Stimulated activated CD8-positive, alpha-beta memory T cell treated with anti-CD3 and anti-CD28 coated beads, Interleukin-15, amount 100 ng/mL, for 4 hours (primary cell): Measurements from ENCODE around the gene FOCAD.

Experiments
- DNase-seq, 2 donors: peaks; one replicate each; pipeline ENCODE4 v3.0.0-alpha.2; 2020; ENCODE audit warnings: low read depth in 2 of 2

The FOCAD gene, protein sequence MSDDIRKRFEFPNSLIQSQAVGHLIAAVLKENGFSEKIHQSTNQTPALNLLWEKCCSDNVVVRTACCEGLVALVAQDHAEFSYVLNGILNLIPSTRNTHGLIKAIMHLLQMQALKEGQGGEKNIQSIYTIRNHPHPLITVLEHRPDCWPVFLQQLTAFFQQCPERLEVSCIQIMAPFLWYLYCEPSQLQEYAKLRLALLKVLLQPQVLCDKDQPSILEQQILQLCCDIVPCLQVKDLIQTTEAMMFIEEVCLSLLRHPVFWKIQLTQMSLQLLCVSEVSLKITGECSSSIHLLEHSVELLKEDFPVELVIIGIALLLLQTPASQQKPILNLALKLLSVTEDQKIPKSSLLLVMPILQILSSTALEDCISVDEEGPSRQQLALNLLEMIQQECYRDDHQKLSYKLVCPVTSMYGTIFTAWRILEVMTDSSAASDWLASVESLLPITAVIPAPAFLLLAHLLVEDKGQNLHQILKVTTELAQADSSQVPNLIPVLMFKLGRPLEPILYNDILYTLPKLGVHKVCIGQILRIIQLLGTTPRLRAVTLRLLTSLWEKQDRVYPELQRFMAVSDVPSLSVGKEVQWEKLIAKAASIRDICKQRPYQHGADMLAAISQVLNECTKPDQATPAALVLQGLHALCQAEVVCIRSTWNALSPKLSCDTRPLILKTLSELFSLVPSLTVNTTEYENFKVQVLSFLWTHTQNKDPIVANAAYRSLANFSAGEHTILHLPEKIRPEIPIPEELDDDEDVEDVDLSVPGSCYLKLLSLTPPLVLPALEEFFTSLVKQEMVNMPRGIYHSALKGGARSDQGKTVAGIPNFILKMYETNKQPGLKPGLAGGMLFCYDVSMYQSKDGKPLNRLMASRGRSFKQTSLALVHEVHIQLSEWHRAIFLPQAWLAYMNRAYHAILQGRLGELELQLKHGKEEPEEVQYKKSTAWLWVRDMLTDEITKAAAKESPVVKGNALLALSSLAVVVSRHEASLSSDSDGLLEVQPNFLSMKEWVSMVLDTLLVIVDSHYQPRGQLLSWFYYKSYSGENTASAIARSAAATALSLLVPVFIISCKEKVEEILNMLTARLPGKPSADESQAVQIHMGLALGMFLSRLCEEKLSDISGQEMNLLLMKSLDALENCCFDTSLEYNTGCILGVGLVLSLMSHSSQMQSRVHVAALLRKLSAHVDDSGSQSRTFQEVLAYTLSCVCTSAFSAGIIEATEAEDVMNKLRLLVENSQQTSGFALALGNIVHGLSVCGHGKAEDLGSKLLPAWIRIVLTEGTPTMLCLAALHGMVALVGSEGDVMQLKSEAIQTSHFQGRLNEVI (N-terminal part only)

DNA sequence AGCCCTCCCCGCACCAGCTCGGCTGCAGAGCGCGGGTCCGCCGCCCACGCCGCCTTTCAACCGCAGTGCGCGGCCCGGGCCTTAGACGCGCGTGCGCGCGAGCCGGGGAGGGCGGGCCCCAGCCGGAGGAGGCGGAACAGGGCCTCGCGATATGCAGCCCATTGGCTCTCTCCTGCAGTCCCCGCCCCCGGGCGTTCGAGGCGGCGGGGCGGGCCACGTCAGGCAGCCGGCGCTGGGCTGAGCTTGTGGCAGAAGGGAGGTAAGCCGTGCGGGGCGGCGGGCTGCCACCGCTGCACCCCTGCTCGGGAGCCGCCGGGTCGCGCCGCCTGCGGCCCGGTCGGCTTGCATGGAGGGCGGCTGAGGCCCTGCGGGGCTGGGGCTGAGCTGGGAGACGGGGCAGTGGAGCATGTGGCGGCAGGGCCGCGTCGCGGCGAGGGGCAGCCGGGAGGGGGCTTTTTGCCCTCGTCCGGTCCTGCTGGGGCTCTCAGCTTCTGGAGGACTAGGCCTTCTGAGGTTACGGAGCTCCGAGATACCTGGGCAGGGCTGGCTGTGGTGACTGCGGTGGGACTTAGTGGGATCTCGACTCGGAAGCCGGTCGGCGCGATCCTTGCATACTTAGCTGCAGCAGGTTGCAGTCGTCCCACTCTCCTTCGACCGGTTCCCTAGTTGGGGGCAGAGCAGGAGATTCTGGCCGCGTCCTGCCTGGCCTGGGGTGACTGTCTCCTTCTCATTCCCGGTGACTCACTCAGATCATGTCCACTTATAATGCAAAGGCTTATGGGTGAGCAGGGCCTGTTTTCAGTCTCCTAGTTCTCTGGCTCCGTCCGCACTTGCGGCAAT lies at the start of gene FOCAD:
Gene FOCAD, plus strand, starts transcription at position 225 of the 840 bp plus-strand sequence. CDS start 31,095 bp downstream, outside the sequence.
- DNase-seq = peak; percentile 88 to 93

DNA sequence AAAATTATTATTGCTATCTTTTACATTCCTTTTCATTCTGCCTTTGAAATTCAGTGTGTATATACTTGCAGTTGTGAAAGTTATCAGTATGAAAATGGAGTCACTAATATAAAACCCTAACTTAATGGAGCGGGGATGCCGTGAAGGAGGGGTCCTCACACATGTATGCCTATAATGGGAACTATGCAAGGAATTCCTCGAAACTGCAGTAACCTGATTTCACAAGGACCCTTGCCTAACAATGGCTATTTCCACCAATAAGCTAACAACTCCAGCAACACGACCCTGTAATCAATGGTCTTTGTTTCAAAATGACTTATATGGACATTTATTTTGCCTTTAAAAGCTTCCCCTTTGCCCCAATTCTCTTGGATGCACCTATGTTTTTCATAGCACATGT lies 49.2 kb upstream of the FOCAD start:
- DNase-seq = no peak

DNA sequence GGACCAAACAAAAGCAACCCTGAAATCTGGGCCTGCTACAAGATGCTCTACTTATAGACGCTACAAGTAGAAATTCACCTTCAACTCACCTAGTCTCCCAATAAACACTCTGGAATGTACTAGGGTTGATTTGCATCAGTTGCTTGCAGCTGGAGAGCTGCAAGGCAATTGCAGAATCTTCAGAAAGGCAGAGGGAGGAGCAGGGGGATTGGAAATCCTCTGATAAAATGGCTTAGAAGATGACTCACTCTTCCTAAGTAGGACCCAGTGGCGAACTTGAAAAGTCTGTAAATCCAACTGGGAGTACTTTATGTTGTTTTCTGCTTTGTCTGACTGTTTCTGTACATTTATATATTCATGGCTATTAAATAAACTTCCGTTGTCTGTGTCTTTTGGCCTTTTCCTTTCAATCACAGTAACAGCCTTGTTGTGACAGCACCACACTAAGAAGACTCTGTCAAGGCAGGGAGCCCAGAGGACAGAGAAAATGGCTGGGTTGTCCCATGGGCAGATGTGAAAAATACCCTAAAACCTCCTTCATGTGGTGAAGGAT lies 47.1 kb upstream of the FOCAD start:
- DNase-seq = no peak

DNA sequence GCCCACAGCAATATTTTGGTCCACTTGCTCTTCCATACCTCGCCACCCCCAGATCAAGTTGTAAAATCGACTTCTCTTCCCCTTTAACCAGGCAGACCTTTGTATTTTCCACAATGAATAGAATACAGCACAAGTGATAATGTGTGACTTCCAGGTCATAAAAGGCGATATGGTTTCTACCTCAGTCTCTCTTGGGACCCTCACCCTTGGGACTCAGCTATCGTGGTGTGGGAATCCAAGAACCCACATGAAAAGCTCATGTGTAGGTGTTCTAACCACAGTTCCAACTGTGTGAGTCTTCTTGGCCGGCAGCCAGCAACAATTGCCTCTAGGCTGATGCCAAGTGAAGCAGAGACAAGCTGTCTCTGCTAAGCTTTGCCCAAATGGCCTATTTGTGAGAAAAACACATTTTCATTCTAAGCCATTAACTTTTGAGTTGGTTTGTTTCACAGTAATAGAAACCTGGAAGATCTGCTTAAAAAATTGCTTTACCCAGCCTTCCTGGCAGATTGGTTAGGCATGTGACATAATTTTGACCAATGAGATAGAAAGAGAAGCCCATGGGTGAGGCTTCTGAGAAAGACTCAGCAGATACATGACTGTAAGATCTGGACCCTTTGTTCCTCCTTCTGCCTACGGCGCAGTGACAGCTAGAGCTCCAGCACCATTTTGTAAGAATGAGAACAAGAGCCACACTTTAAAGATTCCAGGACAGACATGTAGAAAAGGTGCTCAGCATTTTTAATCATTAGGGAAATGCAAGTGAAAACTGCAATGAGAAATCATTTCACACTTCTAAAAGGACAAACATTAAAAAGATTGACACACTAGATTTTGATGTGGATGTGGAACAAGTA lies 43.5 kb upstream of the FOCAD start:
- DNase-seq = peak in 1 of 2 donors; percentile 64

DNA sequence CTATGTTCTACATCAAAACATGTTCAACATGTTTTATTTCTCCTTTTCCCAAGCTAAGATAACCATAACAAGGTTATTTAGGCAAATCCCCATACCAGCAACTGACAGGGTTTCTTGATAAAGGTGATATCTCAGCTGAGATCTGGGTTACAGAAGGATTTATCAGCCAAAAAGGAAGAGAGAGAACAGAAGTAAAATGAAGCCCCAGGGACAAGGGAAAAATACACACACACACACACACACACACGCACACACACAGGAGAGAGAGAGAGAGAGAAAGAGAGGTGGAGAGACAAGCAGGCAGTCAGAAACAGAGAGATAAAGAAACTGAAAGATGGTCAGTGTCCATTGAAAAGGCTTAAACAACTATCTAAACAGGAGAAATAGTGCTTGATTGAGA lies 42.0 kb upstream of the FOCAD start:
- DNase-seq = no peak

DNA sequence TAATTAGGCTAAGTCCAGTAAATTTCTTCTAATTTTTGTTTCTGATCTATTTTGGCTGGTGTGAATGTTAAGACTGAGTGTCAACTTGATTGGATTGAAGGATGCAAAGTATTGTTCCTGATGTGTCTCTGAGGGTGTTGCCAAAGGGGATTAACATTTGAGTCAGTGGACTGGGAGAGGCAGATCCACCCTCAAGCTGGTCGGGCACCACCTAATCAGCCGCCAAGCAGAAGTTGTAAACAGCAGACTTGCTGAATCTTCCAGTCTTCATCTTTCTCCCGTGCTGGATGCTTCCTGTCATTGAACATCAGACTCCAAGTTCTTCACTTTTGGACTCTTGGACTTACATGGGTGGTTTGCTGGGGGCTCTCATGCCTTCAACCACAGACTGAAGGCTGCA lies 40.4 kb upstream of the FOCAD start:
- no peak for DNase-seq

DNA sequence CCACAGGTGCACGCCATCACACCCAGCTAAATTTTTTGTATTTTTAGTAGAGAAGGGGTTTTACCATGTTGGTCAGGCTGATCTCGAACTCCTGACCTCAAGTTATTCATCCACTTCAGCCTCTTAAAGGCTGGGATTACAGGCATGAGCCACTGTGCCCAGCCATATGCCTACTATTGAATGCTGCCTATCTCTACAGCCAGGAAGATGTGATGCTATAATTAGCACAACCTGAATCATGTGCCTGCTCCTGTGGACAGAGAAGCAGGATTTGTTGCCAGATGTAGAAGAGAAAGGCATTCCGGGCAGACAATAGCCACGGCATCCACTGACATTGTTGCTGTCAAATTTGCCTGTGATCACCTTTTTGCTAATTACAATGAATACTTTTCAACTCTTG lies 37.4 kb upstream of the FOCAD start:
- no peak for DNase-seq

DNA sequence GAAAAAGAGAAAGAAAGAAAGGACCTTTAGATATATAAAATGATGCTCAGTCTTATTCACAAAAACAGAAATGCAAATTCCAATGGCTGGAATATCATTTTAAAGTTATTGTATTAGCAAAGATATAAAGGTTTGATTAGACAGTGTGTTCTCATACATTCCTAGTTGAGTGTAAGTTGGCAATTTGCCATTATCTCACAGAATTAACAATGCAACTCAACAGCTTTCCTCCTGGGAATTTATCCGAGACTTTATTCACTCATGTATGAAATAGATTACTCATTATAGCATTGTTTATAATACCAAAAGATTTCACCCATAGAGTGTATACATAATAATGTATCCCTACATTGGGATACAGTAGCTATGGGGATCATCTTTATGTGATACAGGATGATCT lies 34.7 kb upstream of the FOCAD start:
- no peak for DNase-seq

DNA sequence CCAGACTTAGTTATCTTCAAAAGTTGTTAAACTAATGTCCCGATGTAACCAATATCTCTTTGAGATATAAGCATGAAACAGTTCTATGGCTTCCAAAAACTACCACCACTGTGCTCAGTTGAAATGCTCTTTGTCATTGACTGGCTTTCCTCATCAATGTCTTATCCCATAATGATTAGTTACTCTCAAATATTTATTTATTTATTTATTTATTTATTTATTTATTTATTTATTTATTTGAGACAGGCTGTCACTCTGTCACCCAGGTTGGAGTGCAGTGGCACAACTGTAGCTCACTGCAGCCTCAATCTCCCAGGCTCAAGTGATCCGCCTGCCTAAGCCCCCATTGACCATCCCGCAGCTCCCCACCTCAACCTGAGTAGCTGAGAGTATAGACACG lies 33.7 kb upstream of the FOCAD start:
- DNase-seq = no peak

DNA sequence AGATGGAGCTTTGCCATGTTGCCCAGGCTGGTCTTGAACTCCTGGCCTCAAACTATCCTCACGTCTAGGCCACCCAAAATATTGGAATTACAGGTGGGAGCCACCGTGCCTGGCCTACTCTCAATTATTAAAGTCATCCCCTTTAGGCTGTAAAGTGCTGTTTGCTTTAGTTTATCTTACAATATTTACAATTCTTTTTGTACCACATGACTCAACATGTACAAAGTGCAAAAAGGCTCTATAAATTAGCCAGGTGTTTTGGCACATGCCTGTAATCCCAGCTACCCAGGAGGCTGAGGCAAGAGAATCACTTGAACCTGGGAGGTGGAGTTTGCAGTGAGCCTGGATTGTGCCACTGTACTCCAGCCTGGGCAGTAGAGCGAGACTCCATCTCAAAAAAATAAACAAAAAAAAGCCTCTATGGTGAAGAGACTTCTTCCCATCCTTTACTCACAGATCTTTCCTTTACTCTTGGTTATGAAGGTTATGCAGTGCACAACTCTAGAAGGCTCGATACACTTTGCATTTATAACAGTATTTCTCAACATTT lies 33.2 kb upstream of the FOCAD start:
- DNase-seq = no peak

DNA sequence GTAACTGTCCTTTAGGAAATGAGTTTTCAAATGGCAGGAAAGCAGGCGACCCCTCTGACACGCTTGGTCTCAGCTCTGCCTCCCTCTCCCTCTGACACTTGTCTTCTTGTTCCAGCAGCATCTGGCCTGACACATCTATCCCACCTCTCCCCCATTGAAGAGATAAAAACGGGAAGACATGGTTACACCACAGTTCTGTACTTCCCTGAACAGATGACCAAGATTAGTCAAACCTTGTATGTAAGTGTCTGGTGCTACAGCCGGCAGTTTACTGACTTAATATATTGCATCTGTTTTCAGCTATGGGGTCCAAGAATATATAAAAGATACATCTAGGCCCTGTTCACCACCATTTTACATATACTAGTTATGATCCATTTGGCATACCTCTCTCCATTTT lies 32.1 kb upstream of the FOCAD start:
- DNase-seq = no peak

DNA sequence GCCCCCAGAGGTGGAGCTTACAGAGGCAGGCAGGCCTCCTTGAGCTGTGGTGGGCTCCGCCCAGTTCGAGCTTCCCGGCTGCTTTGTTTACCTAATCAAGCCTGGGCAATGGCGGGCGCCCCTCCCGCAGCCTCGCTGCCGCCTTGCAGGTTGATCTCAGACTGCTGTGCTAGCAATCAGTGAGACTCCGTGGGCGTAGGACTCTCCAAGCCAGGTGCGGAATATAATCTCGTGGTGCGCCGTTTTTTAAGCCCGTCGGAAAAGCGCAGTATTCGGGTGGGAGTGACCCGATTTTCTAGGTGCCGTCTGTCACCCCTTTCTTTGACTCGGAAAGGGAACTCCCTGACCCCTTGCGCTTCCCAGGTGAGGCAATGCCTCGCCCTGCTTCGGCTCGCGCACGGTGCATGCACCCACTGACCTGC lies 25.8 kb upstream of the FOCAD start:
- peak in 1 of 2 donors; percentile 10 for DNase-seq

DNA sequence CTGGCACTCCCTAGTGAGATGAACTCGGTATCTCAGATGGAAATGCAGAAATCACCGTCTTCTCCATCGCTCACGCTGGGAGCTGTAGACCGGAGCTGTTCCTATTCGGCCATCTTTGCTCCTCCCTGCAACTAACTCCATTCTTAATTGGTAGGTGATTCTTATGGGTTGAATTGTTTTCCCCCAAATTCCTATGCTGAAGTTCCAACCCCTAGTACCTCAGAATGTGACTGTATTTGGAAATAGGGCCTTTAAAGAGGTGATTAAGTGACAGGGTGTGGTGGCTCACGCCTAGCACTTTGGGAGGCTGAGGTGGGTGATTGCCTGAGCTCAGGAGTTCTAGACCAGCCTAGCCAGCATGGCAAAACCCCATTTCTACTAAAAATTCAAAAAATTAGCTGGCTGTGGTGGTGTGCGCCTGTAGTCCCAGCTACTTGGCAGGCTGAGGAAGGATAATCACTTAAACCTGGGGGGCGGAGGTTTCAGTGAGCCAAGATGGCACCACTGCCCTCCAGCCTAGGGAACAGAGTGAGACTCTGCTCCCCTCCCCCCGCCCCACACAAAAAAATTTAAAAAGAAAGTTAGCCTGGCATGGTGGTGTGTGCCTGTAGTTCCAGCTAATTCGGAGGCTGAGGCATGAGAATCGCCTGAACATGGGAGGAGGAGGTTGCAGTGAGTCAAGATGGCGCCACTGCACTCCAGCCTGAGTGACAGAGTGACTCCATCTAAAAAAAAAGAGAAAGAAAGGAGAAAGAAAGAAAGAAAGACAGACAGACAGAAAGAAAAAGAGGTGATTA lies 25.2 kb upstream of the FOCAD start:
- no peak for DNase-seq

DNA sequence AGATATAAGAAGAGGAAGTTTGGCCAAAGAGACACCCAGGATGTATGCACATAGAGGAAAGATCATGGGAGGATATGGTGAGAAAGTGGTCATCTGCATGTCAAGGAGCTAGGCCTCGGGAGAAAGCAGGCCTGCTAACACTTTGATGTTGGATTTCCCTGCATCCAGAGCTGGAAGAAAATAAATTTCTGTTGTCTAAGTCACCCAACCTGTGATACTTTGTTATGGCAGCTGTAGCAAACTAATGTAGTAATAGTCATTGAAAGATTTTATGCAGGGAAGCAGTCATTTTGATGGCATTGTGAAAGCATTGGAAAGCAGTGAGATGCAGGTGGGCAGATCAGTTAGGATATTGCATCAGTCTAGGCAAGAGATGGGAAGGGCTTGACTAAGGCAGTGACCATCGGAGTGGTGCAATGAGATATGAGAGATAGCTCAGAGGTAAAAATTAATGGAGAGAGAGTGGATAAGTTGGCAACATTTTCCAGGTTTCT lies 24.5 kb upstream of the FOCAD start:
- no peak for DNase-seq

DNA sequence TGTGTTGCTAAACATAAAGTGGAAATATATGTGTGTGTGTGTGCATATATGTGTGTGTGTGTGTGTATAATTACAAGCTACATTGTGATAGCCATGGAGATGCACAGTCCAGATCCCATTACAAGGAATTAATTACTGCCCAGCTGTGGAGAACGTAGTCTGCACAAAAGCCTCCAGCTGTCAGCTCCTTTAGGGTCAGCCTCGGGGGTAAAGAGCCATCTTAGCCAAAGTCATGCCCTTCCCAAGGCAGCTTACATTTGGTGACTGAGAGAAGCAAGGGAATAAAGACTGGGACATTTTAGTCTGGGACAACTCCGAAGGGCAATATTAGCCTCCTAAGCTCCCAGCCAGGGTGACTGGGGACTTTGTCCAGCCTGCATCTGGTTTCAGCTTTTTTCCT lies 21.9 kb upstream of the FOCAD start:
- no peak for DNase-seq

DNA sequence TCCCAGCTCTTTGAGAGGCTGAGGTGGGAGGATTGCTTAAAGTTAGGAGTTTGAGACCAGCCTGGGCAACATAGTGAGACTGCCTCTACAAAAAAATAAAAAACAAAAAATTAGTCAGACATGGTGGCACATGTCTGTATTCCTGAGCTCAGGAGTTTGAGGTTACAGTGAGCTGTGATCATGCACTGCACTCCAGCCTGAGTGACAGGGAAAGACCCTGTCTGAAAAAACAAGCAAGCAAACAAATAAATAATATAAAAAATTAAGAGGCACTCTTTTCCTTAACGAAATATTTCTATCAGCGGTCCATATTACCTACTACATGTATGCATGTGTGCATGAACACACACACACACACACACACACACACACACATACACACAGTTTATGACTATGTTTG lies 20.9 kb upstream of the FOCAD start:
- no peak for DNase-seq

DNA sequence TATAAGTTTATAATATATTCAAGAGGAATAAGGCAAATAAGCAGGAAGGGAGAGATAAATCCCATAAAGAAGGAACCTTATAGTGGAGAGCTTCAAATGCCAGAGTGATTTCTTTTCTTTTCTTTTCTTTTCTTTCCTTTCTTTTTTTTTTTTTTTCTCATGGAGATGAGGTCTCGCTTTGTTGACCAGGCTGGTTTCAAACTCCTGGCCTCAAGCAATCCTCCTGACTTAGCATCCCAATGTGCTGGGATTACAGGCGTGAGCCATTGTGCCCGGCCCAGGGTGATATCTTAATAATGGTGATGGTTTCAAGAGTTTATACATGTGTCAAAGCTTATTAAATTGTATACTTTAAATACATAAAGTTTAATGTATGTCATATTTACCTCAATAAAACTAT lies 19.6 kb upstream of the FOCAD start:
- no peak for DNase-seq

DNA sequence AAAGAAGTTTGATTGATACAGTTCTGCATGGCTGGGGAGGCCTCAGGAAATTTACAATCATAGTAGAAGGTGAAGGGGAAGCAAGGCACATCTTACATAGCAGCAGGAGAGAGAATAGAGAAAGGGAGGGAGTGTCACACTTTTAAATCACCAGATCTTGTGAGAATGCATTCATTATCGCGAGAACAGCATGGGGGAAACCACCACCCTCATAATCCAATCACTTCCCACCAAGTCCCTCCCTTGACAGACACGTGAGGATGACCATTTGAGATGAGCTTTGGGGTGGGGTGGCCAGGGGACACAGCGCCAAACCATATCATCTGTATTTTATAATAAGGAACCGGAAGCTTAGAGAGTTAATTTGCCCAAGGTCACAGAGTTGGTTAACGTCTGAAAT lies 13.7 kb upstream of the FOCAD start:
- DNase-seq = no peak

DNA sequence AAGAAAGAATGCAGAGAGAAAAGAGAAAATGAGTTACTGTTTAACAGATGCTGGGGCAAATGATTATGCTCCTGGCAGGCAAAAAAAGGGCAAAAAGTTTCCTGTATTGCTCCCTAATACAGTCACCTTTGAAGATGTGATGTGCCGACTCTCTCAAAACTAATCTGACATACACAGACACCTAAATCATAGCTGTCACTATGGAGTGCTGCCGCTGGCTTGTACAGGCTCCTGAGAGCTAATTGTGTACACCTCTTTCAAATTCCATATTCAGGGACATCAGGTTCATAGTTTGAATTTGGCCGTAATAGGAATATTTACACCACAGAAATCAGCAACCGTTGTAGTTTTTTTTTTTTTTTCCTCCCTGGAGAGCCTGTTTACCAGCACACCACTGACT lies 12.4 kb upstream of the FOCAD start:
- DNase-seq = no peak
